MM.1S (cell line): Measurements from ENCODE around the gene CD276.

ENCODE experiments used
- DNase-seq: peaks from one replicate; pipeline ENCODE4 v3.0.0-alpha.2; 2015
- H2AFZ ChIP-seq: fragments of 300-600 bp; sonication (generic); 2 replicates; pipeline ENCODE4 v1.6.0; 2016; ENCODE audit warnings: antibody characterized with exemption, low read length
- H3F3A ChIP-seq: fragments of 300-600 bp; sonication (generic); 2 replicates; pipeline ENCODE4 v1.6.1; 2016; ENCODE audit warnings: mild to moderate bottlenecking, antibody characterized with exemption, low read length, moderate library complexity, mixed read lengths; ENCODE audit not compliant: insufficient read depth
- H3K27ac ChIP-seq: fragments of 300-600 bp; sonication (generic); 2 replicates; pipeline ENCODE4 v1.5.1; 2016; ENCODE audit warnings: mild to moderate bottlenecking, low read length
- H3K27me3 ChIP-seq: fragments of 300-600 bp; sonication (generic); replicated peaks from 2 replicates; pipeline ENCODE4 v1.6.0; 2016; ENCODE audit warnings: low read length; ENCODE audit not compliant: insufficient read depth
- H3K36me3 ChIP-seq: fragments of 300-600 bp; sonication (generic); replicated peaks from 2 replicates; pipeline ENCODE4 v1.6.1; 2016; ENCODE audit warnings: mild to moderate bottlenecking, low read length, mixed read lengths; ENCODE audit not compliant: insufficient read depth
- H3K4me1 ChIP-seq: fragments of 300-600 bp; sonication (generic); 2 replicates; pipeline ENCODE4 v1.6.1; 2016; ENCODE audit warnings: low read length, mixed read lengths
- H3K4me2 ChIP-seq: fragments of 300-600 bp; sonication (generic); 2 replicates; pipeline ENCODE4 v1.6.0; 2016; ENCODE audit warnings: low read depth, low read length
- H3K4me3 ChIP-seq: fragments of 300-600 bp; sonication (generic); 2 replicates; pipeline ENCODE4 v1.5.1; 2016; ENCODE audit warnings: low read length, mixed read lengths
- H3K79me2 ChIP-seq: fragments of 300-600 bp; sonication (generic); 2 replicates; pipeline ENCODE4 v1.6.1; 2016; ENCODE audit warnings: mixed run types, low read length, mixed read lengths
- H3K9ac ChIP-seq: fragments of 300-600 bp; sonication (generic); 2 replicates; pipeline ENCODE4 v1.6.1; 2016; ENCODE audit warnings: low read length, mixed read lengths
- H3K9me2 ChIP-seq: fragments of 300-600 bp; sonication (generic); replicated peaks from 2 replicates; pipeline ENCODE4 v1.6.1; 2016; ENCODE audit warnings: mild to moderate bottlenecking, low read length, mixed read lengths; ENCODE audit not compliant: insufficient read depth
- H3K9me3 ChIP-seq: fragments of 300-600 bp; sonication (generic); replicated peaks from 2 replicates; pipeline ENCODE4 v1.6.1; 2016; ENCODE audit warnings: mild to moderate bottlenecking, low read length, mixed read lengths; ENCODE audit not compliant: insufficient read depth
- H4K20me1 ChIP-seq: fragments of 300-600 bp; sonication (generic); 2 replicates; pipeline ENCODE4 v1.6.1; 2016; ENCODE audit warnings: mild to moderate bottlenecking, low read length, moderate library complexity, mixed read lengths; ENCODE audit not compliant: insufficient read depth
- CTCF ChIP-seq: fragments of 300-600 bp; sonication (generic); IDR thresholded peaks from 2 replicates; pipeline ENCODE4 v1.5.1; 2016; ENCODE audit warnings: antibody characterized with exemption, low read length, mixed read lengths
- EZH2 ChIP-seq: fragments of 300-600 bp; sonication (generic); optimal IDR thresholded peaks from 2 replicates; pipeline ENCODE3; 2017; ENCODE audit warnings: low read depth, mild to moderate bottlenecking, antibody characterized with exemption, low read length, mixed read lengths
- EZH2phosphoT487 ChIP-seq: fragments of 300-600 bp; sonication (generic); IDR thresholded peaks from 2 replicates; pipeline ENCODE4 v1.6.1; 2018; ENCODE audit warnings: antibody characterized with exemption, low read length

The CD276 gene

GRCh38 chr15:73740152-73741048 is 56.2 kb downstream of the CD276 start:
- H3K27me3 ChIP-seq = 0 out of 2 replicates have a peak, but pooled peaks cover 6% of the 10 kb centered on the region
- no peaks in the 10 kb centered on the region for H3K36me3 ChIP-seq
- H3K4me2 ChIP-seq = no peak overlapping the region
- H3K79me2 ChIP-seq = no peaks in the 10 kb centered on the region
- H3K9me3 ChIP-seq = no peaks in the 10 kb centered on the region
- no peak overlapping the region for H3K4me3 ChIP-seq
- H3K4me1 ChIP-seq = no peaks in the 10 kb centered on the region
- H2AFZ ChIP-seq = no peak overlapping the region
- H3F3A ChIP-seq = no peaks in the 10 kb centered on the region
- no peak for DNase-seq
- H3K9ac ChIP-seq = no peak overlapping the region
- TF ChIP-seq EZH2 (no peak), EZH2phosphoT487 (no peak), CTCF (no peak)
- H3K9me2 ChIP-seq = no peaks in the 10 kb centered on the region
- H4K20me1 ChIP-seq = no peaks in the 10 kb centered on the region
- no peak overlapping the region for H3K27ac ChIP-seq

GRCh38 chr15:73741321-73741836 is 57.2 kb downstream of the CD276 start:
- Histone ChIP-seq H3K4me2 (no peak overlapping the region), H3K9me3 (no peaks in the 10 kb centered on the region), H3K36me3 (no peaks in the 10 kb centered on the region), H3K27ac (no peak overlapping the region), H3F3A (no peaks in the 10 kb centered on the region), H3K79me2 (no peaks in the 10 kb centered on the region), H3K4me3 (no peak overlapping the region), H3K27me3 (peaks cover 11% of the 10 kb centered on the region; the same call in 1 of the 2 replicates), H2AFZ (no peak overlapping the region), H3K9ac (no peak overlapping the region), H3K4me1 (no peaks in the 10 kb centered on the region), H3K9me2 (no peaks in the 10 kb centered on the region), H4K20me1 (no peaks in the 10 kb centered on the region)
- TF ChIP-seq EZH2 (no peak), EZH2phosphoT487 (no peak), CTCF (no peak)
- DNase-seq = no peak

GRCh38 chr15:73744293-73744692 is 60.1 kb downstream of the CD276 start:
- Histone ChIP-seq H3F3A (no peaks in the 10 kb centered on the region), H3K4me3 (no peak overlapping the region), H4K20me1 (no peaks in the 10 kb centered on the region), H3K4me2 (no peak overlapping the region), H3K79me2 (no peaks in the 10 kb centered on the region), H3K9me2 (no peaks in the 10 kb centered on the region), H2AFZ (no peak overlapping the region), H3K36me3 (no peaks in the 10 kb centered on the region), H3K27ac (no peak overlapping the region), H3K27me3 (peaks cover 39% of the 10 kb centered on the region), H3K4me1 (no peaks in the 10 kb centered on the region), H3K9me3 (no peaks in the 10 kb centered on the region), H3K9ac (no peak overlapping the region)
- no peak for TF ChIP-seq EZH2
- no peak for DNase-seq

GRCh38 chr15:73745073-73745472 is 60.9 kb downstream of the CD276 start:
- H3K4me2 ChIP-seq = no peak overlapping the region
- no peak for DNase-seq
- no peaks in the 10 kb centered on the region for H3K4me1 ChIP-seq
- TF ChIP-seq EZH2 = no peak
- no peak for TF ChIP-seq CTCF
- no peak for TF ChIP-seq EZH2phosphoT487
- H3F3A ChIP-seq = no peaks in the 10 kb centered on the region
- H3K9me3 ChIP-seq = no peaks in the 10 kb centered on the region
- no peaks in the 10 kb centered on the region for H3K36me3 ChIP-seq
- H3K9ac ChIP-seq = no peak overlapping the region
- H3K27me3 ChIP-seq = peaks cover 46% of the 10 kb centered on the region
- H3K9me2 ChIP-seq = no peaks in the 10 kb centered on the region
- no peak overlapping the region for H2AFZ ChIP-seq
- no peaks in the 10 kb centered on the region for H3K79me2 ChIP-seq
- no peak overlapping the region for H3K4me3 ChIP-seq
- no peak overlapping the region for H3K27ac ChIP-seq
- no peaks in the 10 kb centered on the region for H4K20me1 ChIP-seq
